HG02610 (cell line): Measurements from ENCODE around the gene ZDHHC17.

Experiments used
- ATAC-seq: cut with Tn5 transposase; IDR thresholded peaks from one replicate; pipeline ENCODE4 v1.9.1; 2021; ENCODE audit warnings: mild to moderate bottlenecking, moderate library complexity; ENCODE audit not compliant: unreplicated experiment

The ZDHHC17 gene

GRCh38 chr12:76811976-76812375 lies 48.1 kb downstream of the ZDHHC17 start:
- no peak for ATAC-seq

GRCh38 chr12:76813265-76813664 lies 49.4 kb downstream of the ZDHHC17 start:
- no peak for ATAC-seq

- ATAC-seq: no peak
Observed at GRCh38 chr12:76813972-76814371, 50.1 kb downstream of the ZDHHC17 start.

GRCh38 chr12:76820888-76821482 lies 57.1 kb downstream of the ZDHHC17 start:
- no peak for ATAC-seq

GRCh38 chr12:76830436-76830835 lies 66.5 kb downstream of the ZDHHC17 start:
- ATAC-seq: no peak

- no peak for ATAC-seq
Observed at GRCh38 chr12:76836633-76837032, 72.7 kb downstream of the ZDHHC17 start.

GRCh38 chr12:76847260-76847659 lies 83.3 kb downstream of the ZDHHC17 start:
- no peak for ATAC-seq

GRCh38 chr12:76848132-76848531 lies 84.2 kb downstream of the ZDHHC17 start:
- ATAC-seq: no peak

GRCh38 chr12:76852106-76852505 lies 88.2 kb downstream of the ZDHHC17 start:
- ATAC-seq: no peak

- ATAC-seq: no peak
Observed at GRCh38 chr12:76855271-76855670, 91.4 kb downstream of the ZDHHC17 start.

GRCh38 chr12:76856018-76856644 lies 92.2 kb downstream of the ZDHHC17 start:
- ATAC-seq: no peak

- ATAC-seq: peak; percentile 51
Observed at GRCh38 chr12:76859611-76860010, 95.7 kb downstream of the ZDHHC17 start.

GRCh38 chr12:76860256-76860655 lies 96.3 kb downstream of the ZDHHC17 start:
- ATAC-seq: no peak

- no peak for ATAC-seq
Observed at GRCh38 chr12:76863005-76863670, 99.2 kb downstream of the ZDHHC17 start.

GRCh38 chr12:76863837-76864236 lies 99.9 kb downstream of the ZDHHC17 start:
- no peak for ATAC-seq

- peak; percentile 76 for ATAC-seq
Observed at GRCh38 chr12:76864791-76865400, 101.0 kb downstream of the ZDHHC17 start.

GRCh38 chr12:76866151-76866567 lies 102.2 kb downstream of the ZDHHC17 start:
- ATAC-seq: no peak

GRCh38 chr12:76866726-76867125 lies 102.8 kb downstream of the ZDHHC17 start:
- ATAC-seq: peak; percentile 54

GRCh38 chr12:76871082-76871481 lies 107.2 kb downstream of the ZDHHC17 start:
- no peak for ATAC-seq

GRCh38 chr12:76871742-76872141 lies 107.8 kb downstream of the ZDHHC17 start:
- ATAC-seq: no peak

- ATAC-seq: no peak
Observed at GRCh38 chr12:76872415-76872814, 108.5 kb downstream of the ZDHHC17 start.

- ATAC-seq: no peak
Observed at GRCh38 chr12:76874027-76874426, 110.1 kb downstream of the ZDHHC17 start.
